22Rv1 (cell line): ENCODE data around the gene COL10A1.

ENCODE experiments used
- H3K27ac ChIP-seq: fragments of 450-650 bp; 2 replicates; pipeline ENCODE4 v1.5.1; 2017
- ZFX ChIP-seq: fragments of 450-650 bp; IDR thresholded peaks from 2 replicates; pipeline ENCODE4 v1.6.1; 2017; ENCODE audit warnings: antibody characterized with exemption, borderline replicate concordance
- TF ChIP-seq, protein P1 (sequence below): fragments of 450-650 bp; IDR thresholded peaks from 2 replicates; pipeline ENCODE4 v1.5.1; 2017; ENCODE audit warnings: mild to moderate bottlenecking

COL10A1 gene

DNA sequence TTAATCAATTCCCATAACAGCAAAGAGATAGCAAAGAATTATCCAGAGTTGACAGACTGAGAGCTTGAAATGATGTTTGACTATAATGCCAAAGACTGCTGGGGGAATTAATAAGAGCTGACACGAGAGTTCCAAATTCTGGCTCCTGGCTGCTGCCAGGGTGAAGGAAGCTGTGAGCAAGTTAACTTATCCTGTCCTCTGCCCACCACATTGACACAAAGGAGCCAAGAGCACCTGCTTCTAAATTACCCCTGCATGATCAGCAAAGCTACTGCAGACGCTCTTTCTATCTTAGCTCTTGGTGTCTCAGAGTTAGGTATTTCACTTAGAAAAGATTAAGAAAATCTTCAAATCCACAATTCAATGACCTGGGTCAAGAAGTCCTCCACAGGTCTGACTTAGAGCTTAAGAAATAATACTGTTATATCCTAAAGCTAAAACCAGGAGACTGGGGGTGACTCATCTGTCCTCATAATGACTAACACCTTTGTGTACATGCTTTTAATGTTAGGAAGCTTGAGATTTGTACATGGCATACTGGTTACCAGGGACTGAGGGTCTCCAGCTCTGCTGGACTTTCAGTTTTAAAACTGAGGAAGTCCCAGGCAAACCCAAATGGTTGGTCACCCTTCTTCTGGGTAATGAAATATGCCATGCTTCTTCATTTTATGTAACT is 52.0 kb downstream of the COL10A1 start:
- no peak overlapping the region for H3K27ac ChIP-seq
- TF ChIP-seq, protein P1, sequence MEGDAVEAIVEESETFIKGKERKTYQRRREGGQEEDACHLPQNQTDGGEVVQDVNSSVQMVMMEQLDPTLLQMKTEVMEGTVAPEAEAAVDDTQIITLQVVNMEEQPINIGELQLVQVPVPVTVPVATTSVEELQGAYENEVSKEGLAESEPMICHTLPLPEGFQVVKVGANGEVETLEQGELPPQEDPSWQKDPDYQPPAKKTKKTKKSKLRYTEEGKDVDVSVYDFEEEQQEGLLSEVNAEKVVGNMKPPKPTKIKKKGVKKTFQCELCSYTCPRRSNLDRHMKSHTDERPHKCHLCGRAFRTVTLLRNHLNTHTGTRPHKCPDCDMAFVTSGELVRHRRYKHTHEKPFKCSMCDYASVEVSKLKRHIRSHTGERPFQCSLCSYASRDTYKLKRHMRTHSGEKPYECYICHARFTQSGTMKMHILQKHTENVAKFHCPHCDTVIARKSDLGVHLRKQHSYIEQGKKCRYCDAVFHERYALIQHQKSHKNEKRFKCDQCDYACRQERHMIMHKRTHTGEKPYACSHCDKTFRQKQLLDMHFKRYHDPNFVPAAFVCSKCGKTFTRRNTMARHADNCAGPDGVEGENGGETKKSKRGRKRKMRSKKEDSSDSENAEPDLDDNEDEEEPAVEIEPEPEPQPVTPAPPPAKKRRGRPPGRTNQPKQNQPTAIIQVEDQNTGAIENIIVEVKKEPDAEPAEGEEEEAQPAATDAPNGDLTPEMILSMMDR = no peak
- no peak for TF ChIP-seq ZFX

DNA sequence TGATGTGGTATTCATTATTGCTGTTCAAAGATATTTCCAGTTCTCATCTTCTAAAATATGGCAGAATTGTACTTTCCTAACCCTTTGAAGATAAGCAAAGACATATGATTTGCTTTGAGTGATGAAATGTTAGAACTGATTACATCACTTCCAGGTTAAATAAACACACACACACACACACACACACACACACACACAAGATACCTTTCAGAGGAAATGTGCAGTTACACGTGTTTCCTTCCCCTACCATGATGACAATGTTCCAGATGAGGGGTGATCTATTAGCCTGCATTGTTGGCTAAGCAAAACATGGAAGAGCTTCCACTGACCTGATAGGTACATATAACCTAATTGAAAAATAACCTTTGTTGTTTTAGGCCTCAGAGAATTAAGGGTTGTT is 53.6 kb downstream of the COL10A1 start:
- no peak overlapping the region for H3K27ac ChIP-seq
- no peak for TF ChIP-seq ZFX
- TF ChIP-seq, protein P1 = no peak

DNA sequence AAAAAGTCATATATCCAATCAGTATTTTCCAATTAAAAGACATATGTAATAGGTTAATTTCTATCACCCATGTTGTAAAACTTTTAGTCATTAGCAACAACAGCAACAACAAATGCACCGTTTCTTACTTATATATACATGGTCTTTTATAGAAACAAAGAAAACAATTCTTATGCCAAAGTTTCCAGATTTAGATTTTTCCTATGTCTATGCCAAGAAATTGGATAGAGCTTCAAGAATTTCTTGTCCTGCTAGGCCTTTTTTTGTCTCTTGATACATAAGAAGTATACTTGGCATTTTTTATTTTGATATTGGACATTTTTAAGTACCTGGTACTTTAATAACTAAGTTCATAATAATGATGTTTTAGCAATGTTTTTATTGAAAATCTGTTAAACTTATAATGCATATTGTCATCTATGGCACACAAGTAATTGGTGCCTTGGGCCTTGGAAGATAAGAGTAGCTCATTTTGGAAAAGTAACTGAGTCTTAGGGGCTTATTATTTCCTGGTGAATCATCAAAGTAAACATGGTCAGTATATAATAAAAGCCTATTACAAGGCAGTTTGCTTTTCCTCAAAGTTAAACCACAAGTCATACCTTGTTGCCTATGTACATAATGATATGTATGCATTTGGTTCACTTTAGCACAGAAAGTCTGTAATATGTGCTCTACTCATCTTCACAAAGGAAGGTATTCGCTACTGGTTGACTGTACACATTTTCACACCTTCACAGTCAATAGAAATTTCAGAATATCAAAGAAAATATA is 55.1 kb downstream of the COL10A1 start:
- H3K27ac ChIP-seq = no peak overlapping the region
- TF ChIP-seq, protein P1 = no peak
- TF ChIP-seq ZFX = no peak

DNA sequence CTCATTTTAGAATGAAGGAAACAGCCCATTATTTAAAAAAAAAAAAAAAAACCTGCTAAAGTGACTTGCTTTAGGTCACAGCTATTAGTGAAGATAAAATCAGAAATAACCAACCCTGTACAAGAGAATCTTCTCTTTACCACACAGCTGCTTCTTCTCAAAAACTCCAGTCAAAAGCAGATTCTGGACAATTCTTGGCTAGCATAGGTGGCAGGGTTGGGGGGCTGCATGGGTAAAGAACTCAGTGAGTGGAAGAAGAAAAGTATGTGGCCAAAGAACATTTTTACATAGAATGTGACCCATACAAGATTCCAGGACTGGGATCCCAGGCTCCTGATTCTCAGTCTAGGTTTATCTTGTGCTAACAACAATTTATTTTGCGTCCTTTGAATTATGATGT is 55.8 kb downstream of the COL10A1 start:
- TF ChIP-seq, protein P1 = no peak
- no peak for TF ChIP-seq ZFX
- no peak overlapping the region for H3K27ac ChIP-seq
